Liver (tissue), 9 donors: ENCODE results near the gene WSCD1. TPM values are rescaled to one million over a fixed set of nuclear protein-coding genes. Genes with fewer than 3 reads are reported as not detected.

Source experiments
- DNase-seq: peaks from one replicate; pipeline ENCODE4 v3.0.0-alpha.2; 2017; ENCODE audit warnings: low spot score
- H3K27ac ChIP-seq, 2 donors: one replicate each; pipeline ENCODE4 v1.7.0; 2013; ENCODE audit warnings: inconsistent platforms in 2 of 2, low read length in 2 of 2, control low read depth in 1 of 2, low read depth in 1 of 2, mild to moderate bottlenecking in 1 of 2
- H3K27me3 ChIP-seq, 4 donors: one replicate each; pipeline versions ENCODE4 v1.6.1 to v1.7.0; 2013; ENCODE audit warnings: low read length in 3 of 4, inconsistent platforms in 1 of 4, mild to moderate bottlenecking in 1 of 4, moderate library complexity in 1 of 4; ENCODE audit not compliant: control insufficient read depth in 4 of 4, insufficient read depth in 4 of 4
- H3K36me3 ChIP-seq, 4 donors: one replicate each; pipeline versions ENCODE4 v1.6.1 to v1.7.0; 2013; ENCODE audit warnings: low read length in 3 of 4, mild to moderate bottlenecking in 3 of 4, low read depth in 1 of 4, moderate library complexity in 1 of 4; ENCODE audit not compliant: control insufficient read depth in 4 of 4, insufficient read depth in 3 of 4
- H3K4me1 ChIP-seq, 4 donors: one replicate each; pipeline versions ENCODE4 v1.6.1 to v1.7.0; 2013; ENCODE audit warnings: low read length in 3 of 4, mild to moderate bottlenecking in 3 of 4, moderate library complexity in 1 of 4; ENCODE audit not compliant: control insufficient read depth in 4 of 4, insufficient read depth in 4 of 4
- H3K4me3 ChIP-seq, 3 donors: one replicate each; pipeline versions ENCODE4 v1.6.1 to v1.7.0; 2013; ENCODE audit warnings: low read length in 3 of 3, control low read depth in 1 of 3, low read depth in 1 of 3, mild to moderate bottlenecking in 1 of 3
- H3K9ac ChIP-seq, 2 donors: one replicate each; pipeline ENCODE4 v1.7.0; 2013; ENCODE audit warnings: low read length in 2 of 2, mild to moderate bottlenecking in 2 of 2, moderate library complexity in 2 of 2, control low read depth in 1 of 2, low read depth in 1 of 2
- H3K9me3 ChIP-seq, 4 donors: one replicate each; pipeline versions ENCODE4 v1.6.1 to v1.7.0; 2013; ENCODE audit warnings: low read length in 3 of 4; ENCODE audit not compliant: control insufficient read depth in 4 of 4
- ATF3 ChIP-seq: IDR thresholded peaks from 2 replicates; pipeline ENCODE4 v1.6.1; 2016; ENCODE audit warnings: antibody characterized with exemption
- EGR1 ChIP-seq, 2 donors: IDR thresholded peaks; 2 replicates each; pipeline ENCODE4 v1.6.1; 2016 to 2018; ENCODE audit warnings: antibody characterized with exemption in 2 of 2, low read depth in 2 of 2
- FOXA2 ChIP-seq: IDR thresholded peaks from 2 replicates; pipeline ENCODE4 v1.6.1; 2016; ENCODE audit warnings: antibody characterized with exemption
- HNF4G ChIP-seq: IDR thresholded peaks from 2 replicates; pipeline ENCODE4 v1.6.1; 2016; ENCODE audit warnings: antibody characterized with exemption
- JUND ChIP-seq, 2 donors: IDR thresholded peaks; 2 replicates each; pipeline ENCODE4 v1.6.1; 2016; ENCODE audit warnings: antibody characterized with exemption in 2 of 2
- NR2F2 ChIP-seq: IDR thresholded peaks from 2 replicates; pipeline ENCODE4 v1.6.1; 2016; ENCODE audit warnings: antibody characterized with exemption
- RXRA ChIP-seq, 2 donors: IDR thresholded peaks; 2 replicates each; pipeline ENCODE4 v1.6.1; 2017 to 2018; ENCODE audit warnings: antibody characterized with exemption in 2 of 2, mild to moderate bottlenecking in 1 of 2
- TAF1 ChIP-seq: conservative IDR thresholded peaks from 2 replicates; pipeline ENCODE4 v1.6.1; 2016; ENCODE audit warnings: antibody characterized with exemption, mild to moderate bottlenecking
- YY1 ChIP-seq: IDR thresholded peaks from 2 replicates; pipeline ENCODE4 v1.6.1; 2016; ENCODE audit warnings: antibody characterized with exemption, mild to moderate bottlenecking
- WGBS: extraction: QIAGEN DNeasy Blood & Tissue Kit; methylation state at CpG from one replicate; pipeline ENCODE4 v1.1.7; 2013; 5-methylcytosine and 5-hydroxymethylcytosine counted together
- polyA plus RNA-seq, 2 donors: library from polyadenylated mRNA; stranded (reverse) in 1 of 2; unstranded in 1 of 2; fragments of 200-250 nt in 1 of 2; fragments of >200 nt in 1 of 2; fragmentation: Nextera tagmentation in 1 of 2; extraction: Ambion mirVana in 1 of 2; gene quantifications; one replicate each; pipeline versions ENCODE4 v1.2.1 to v1.2.3, GENCODE V29; 2013 to 2015
- total RNA-seq, 2 donors: library from RNA; depleted of rRNA; stranded (reverse); fragments of >200 nt; gene quantifications; one replicate each; pipeline ENCODE4 v1.2.3, GENCODE V29; 2014
- TF ChIP-seq, protein P1 (sequence below): IDR thresholded peaks from 2 replicates; pipeline ENCODE4 v1.6.1; 2016; ENCODE audit warnings: antibody characterized with exemption
- TF ChIP-seq, protein P2 (sequence below): IDR thresholded peaks from 2 replicates; pipeline ENCODE4 v1.6.1; 2016; ENCODE audit warnings: antibody characterized with exemption, mild to moderate bottlenecking
- TF ChIP-seq, protein P3 (sequence below): IDR thresholded peaks from 2 replicates; pipeline ENCODE4 v1.6.1; 2016; ENCODE audit warnings: antibody characterized with exemption
- donor health status: healthy.
- donor health status: healthy.
- donor health status: healthy.
- donor health status: healthy.
- donor health status: healthy.

The WSCD1 gene
- total and polyA plus RNA-seq, 4 donors: 0.10 to 3.8 (median 1.3) TPM

- H3K27ac ChIP-seq: no peak overlapping the region
- H3K4me1 ChIP-seq: no peaks in the 10 kb centered on the region
- 89% methylated on average over 6 of the region's 6 CpGs for WGBS
- no peak overlapping the region for H3K9ac ChIP-seq
- no peaks in the 10 kb centered on the region for H3K36me3 ChIP-seq
- TF ChIP-seq, protein P1, sequence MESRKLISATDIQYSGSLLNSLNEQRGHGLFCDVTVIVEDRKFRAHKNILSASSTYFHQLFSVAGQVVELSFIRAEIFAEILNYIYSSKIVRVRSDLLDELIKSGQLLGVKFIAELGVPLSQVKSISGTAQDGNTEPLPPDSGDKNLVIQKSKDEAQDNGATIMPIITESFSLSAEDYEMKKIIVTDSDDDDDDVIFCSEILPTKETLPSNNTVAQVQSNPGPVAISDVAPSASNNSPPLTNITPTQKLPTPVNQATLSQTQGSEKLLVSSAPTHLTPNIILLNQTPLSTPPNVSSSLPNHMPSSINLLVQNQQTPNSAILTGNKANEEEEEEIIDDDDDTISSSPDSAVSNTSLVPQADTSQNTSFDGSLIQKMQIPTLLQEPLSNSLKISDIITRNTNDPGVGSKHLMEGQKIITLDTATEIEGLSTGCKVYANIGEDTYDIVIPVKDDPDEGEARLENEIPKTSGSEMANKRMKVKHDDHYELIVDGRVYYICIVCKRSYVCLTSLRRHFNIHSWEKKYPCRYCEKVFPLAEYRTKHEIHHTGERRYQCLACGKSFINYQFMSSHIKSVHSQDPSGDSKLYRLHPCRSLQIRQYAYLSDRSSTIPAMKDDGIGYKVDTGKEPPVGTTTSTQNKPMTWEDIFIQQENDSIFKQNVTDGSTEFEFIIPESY: no peak
- TF ChIP-seq YY1: no peak
- TF ChIP-seq HNF4G: no peak
- TF ChIP-seq JUND (IDR thresholded peaks at IDR 0.05): no peak
- no peak for TF ChIP-seq RXRA (IDR thresholded peaks at IDR 0.05)
- no peak for TF ChIP-seq NR2F2
- TF ChIP-seq EGR1 (IDR thresholded peaks at IDR 0.05; ENCODE audit: low read depth in 2 of 2): no peak
- TF ChIP-seq, protein P2, sequence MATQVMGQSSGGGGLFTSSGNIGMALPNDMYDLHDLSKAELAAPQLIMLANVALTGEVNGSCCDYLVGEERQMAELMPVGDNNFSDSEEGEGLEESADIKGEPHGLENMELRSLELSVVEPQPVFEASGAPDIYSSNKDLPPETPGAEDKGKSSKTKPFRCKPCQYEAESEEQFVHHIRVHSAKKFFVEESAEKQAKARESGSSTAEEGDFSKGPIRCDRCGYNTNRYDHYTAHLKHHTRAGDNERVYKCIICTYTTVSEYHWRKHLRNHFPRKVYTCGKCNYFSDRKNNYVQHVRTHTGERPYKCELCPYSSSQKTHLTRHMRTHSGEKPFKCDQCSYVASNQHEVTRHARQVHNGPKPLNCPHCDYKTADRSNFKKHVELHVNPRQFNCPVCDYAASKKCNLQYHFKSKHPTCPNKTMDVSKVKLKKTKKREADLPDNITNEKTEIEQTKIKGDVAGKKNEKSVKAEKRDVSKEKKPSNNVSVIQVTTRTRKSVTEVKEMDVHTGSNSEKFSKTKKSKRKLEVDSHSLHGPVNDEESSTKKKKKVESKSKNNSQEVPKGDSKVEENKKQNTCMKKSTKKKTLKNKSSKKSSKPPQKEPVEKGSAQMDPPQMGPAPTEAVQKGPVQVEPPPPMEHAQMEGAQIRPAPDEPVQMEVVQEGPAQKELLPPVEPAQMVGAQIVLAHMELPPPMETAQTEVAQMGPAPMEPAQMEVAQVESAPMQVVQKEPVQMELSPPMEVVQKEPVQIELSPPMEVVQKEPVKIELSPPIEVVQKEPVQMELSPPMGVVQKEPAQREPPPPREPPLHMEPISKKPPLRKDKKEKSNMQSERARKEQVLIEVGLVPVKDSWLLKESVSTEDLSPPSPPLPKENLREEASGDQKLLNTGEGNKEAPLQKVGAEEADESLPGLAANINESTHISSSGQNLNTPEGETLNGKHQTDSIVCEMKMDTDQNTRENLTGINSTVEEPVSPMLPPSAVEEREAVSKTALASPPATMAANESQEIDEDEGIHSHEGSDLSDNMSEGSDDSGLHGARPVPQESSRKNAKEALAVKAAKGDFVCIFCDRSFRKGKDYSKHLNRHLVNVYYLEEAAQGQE: no peak
- no peak overlapping the region for H3K4me3 ChIP-seq
- H3K9me3 ChIP-seq: no peaks in the 10 kb centered on the region
- H3K27me3 ChIP-seq: no peaks in the 10 kb centered on the region
- DNase-seq: no peak
Observed at GRCh38 chr17:6095501-6095900, 25.3 kb downstream of the WSCD1 start.

- no peak for DNase-seq
- H3K9me3 ChIP-seq: no peaks in the 10 kb centered on the region
- 95% methylated on average over 13 of the region's 13 CpGs for WGBS
- no peaks in the 10 kb centered on the region for H3K4me1 ChIP-seq
- no peaks in the 10 kb centered on the region for H3K27me3 ChIP-seq
- no peak for TF ChIP-seq ATF3
- no peak for TF ChIP-seq JUND (IDR thresholded peaks at IDR 0.05)
- no peak for TF ChIP-seq HNF4G
- TF ChIP-seq, protein P1: no peak
- TF ChIP-seq NR2F2: no peak
- TF ChIP-seq, protein P3, sequence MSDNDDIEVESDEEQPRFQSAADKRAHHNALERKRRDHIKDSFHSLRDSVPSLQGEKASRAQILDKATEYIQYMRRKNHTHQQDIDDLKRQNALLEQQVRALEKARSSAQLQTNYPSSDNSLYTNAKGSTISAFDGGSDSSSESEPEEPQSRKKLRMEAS: no peak
- TF ChIP-seq, protein P2: no peak
- no peak for TF ChIP-seq EGR1 (IDR thresholded peaks at IDR 0.05; ENCODE audit: low read depth in 2 of 2)
- TF ChIP-seq TAF1: no peak
- no peak for TF ChIP-seq FOXA2
- H3K27ac ChIP-seq: no peak overlapping the region
- no peak overlapping the region for H3K9ac ChIP-seq
- H3K36me3 ChIP-seq: no peaks in the 10 kb centered on the region
- H3K4me3 ChIP-seq: no peak overlapping the region
Observed at GRCh38 chr17:6096201-6097004, 26.2 kb downstream of the WSCD1 start.
